Testis (tissue), 3 donors: ENCODE data around the gene ADM5. TPM values are rescaled to one million over a fixed set of nuclear protein-coding genes. Genes with fewer than 3 reads are reported as not detected.

Source experiments
- DNase-seq: peaks from one replicate; pipeline ENCODE4 v3.0.0-alpha.2; 2019
- H3K27ac ChIP-seq, 2 donors: fragments of 200-600 bp; sonication (generic); one replicate each; pipeline ENCODE4 v1.5.1; 2019
- H3K27me3 ChIP-seq: fragments of 200-600 bp; sonication (generic); one replicate; pipeline ENCODE4 v1.5.1; 2019
- H3K36me3 ChIP-seq: fragments of 200-600 bp; sonication (generic); one replicate; pipeline ENCODE4 v1.5.1; 2017; ENCODE audit warnings: low read depth; ENCODE audit errors: missing control alignments
- H3K4me1 ChIP-seq: fragments of 200-600 bp; sonication (generic); one replicate; pipeline ENCODE4 v1.5.1; 2019
- H3K4me3 ChIP-seq, 2 donors: fragments of 200-600 bp; sonication (generic); one replicate each; pipeline ENCODE4 v1.5.1; 2017 to 2019
- H3K9me3 ChIP-seq: fragments of 200-600 bp; sonication (generic); one replicate; pipeline ENCODE4 v1.5.1; 2017
- POLR2A ChIP-seq: fragments of 450-650 bp; IDR thresholded peaks from one replicate; pipeline ENCODE4 v1.6.1; 2017; ENCODE audit warnings: antibody characterized with exemption, mild to moderate bottlenecking, moderate library complexity
- WGBS, 2 donors: methylation state at CpG; one replicate each; pipeline ENCODE4 v1.1.5; 2018; 5-methylcytosine and 5-hydroxymethylcytosine counted together
- intact Hi-C: fragments of 100-400 bp; cut with DNase I; formaldehyde crosslinking; loops from one replicate; pipeline ENCODE4 v1.15.1; 2023; ENCODE audit warnings: low total_unique reads
- microRNA-seq, 2 donors: library from miRNA; unstranded; fragments of <30 nt; microRNA quantifications; one replicate each; pipeline ENCODE4, GENCODE V29; 2016; ENCODE audit warnings: borderline number of aligned reads in 2 of 2, borderline replicate concordance in 1 of 2
- polyA plus RNA-seq: library from polyadenylated mRNA; stranded (reverse); fragments of 350-450 nt; fragmentation: Illumina TruSeq; extraction: RNeasy Lipid Tissue Mini Kit (QIAGEN cat#74804); gene quantifications from one replicate; pipeline ENCODE4 v1.2.3, GENCODE V29; 2014; ENCODE audit warnings: low read depth, low replicate concordance; ENCODE audit not compliant: insufficient read depth
- small RNA-seq, 2 donors: library from RNA; depleted of rRNA; stranded (forward); fragments of <200 nt; gene quantifications; one replicate each; pipeline ENCODE3, GENCODE V24; 2016
- total RNA-seq, 2 donors: library from RNA; depleted of rRNA; stranded (reverse); fragments of >200 nt; gene quantifications; one replicate each; pipeline ENCODE4 v1.2.3, GENCODE V29; 2016
- TF ChIP-seq, protein P1 (sequence below), 3 experiments: fragments of 450-650 bp in 2 of 3; fragments of 200-600 bp in 1 of 3; sonication (generic) in 1 of 3; IDR thresholded peaks; one replicate each; pipeline ENCODE4 v1.5.1; 2016 to 2019; ENCODE audit warnings: antibody characterized with exemption in 3 of 3, mild to moderate bottlenecking in 2 of 3, moderate library complexity in 1 of 3

The ADM5 gene
- total and polyA plus RNA-seq, 3 donors from 2014 or later = 2.2 to 5.0 (median 2.9) TPM

GRCh38 chr19:49738268-49738667, 48.9 kb downstream of the ADM5 start:
- DNase-seq = no peak
- WGBS, 2 donors = 89 to 93% methylated on average over 4 of the region's 4 CpGs

DNA sequence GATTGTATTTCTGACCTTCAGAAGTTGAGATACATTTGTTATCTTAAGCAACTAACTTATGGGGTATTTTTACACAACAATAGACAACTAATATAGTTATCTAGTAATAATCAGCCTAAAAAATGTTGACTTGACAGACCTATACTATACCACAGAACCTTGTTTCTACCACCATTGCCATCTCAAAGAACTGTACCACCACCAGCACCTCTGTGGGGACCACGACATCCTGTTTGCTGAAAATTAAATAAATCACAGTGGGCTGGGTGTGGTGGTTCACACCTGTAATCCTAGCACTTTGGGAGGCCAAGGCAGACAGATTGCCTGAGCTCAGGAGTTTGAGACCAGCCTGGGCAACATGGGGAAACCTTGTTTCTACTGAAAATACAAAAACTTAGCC, 49.7 kb downstream of the ADM5 start:
- Histone ChIP-seq H3K27me3 (no peaks in the 10 kb centered on the region), H3K36me3 (no peaks in the 10 kb centered on the region), H3K27ac (no peak overlapping the region), H3K4me1 (peaks cover 13% of the 10 kb centered on the region), H3K9me3 (no peaks in the 10 kb centered on the region), H3K4me3 (no peak overlapping the region)
- TF ChIP-seq, protein P1, sequence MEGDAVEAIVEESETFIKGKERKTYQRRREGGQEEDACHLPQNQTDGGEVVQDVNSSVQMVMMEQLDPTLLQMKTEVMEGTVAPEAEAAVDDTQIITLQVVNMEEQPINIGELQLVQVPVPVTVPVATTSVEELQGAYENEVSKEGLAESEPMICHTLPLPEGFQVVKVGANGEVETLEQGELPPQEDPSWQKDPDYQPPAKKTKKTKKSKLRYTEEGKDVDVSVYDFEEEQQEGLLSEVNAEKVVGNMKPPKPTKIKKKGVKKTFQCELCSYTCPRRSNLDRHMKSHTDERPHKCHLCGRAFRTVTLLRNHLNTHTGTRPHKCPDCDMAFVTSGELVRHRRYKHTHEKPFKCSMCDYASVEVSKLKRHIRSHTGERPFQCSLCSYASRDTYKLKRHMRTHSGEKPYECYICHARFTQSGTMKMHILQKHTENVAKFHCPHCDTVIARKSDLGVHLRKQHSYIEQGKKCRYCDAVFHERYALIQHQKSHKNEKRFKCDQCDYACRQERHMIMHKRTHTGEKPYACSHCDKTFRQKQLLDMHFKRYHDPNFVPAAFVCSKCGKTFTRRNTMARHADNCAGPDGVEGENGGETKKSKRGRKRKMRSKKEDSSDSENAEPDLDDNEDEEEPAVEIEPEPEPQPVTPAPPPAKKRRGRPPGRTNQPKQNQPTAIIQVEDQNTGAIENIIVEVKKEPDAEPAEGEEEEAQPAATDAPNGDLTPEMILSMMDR (IDR thresholded peaks at IDR 0.05) = no peak
- TF ChIP-seq POLR2A = no peak
- 83 to 92% methylated on average over 1 of the region's 1 CpG for WGBS, 2 donors
- intact Hi-C loops = no loop called here
- no peak for DNase-seq

More at GRCh38 chr19:49738268-49738667, 48.9 kb downstream of the ADM5 start:
- H3K4me3 ChIP-seq = no peak overlapping the region
- H3K27ac ChIP-seq = no peak overlapping the region
- no peaks in the 10 kb centered on the region for H3K9me3 ChIP-seq
- no peaks in the 10 kb centered on the region for H3K36me3 ChIP-seq
- TF ChIP-seq POLR2A = no peak
- TF ChIP-seq, protein P1 (IDR thresholded peaks at IDR 0.05) = no peak
- intact Hi-C loops = no loop called here
- no peaks in the 10 kb centered on the region for H3K27me3 ChIP-seq
- peaks cover 13% of the 10 kb centered on the region for H3K4me1 ChIP-seq

GRCh38 chr19:49739933-49740332, 50.5 kb downstream of the ADM5 start:
- Histone ChIP-seq H3K4me3 (no peak overlapping the region), H3K27me3 (no peaks in the 10 kb centered on the region), H3K4me1 (peaks cover 13% of the 10 kb centered on the region), H3K36me3 (no peaks in the 10 kb centered on the region), H3K27ac (no peak overlapping the region), H3K9me3 (no peaks in the 10 kb centered on the region)
- 93 to 95% methylated on average over 7 to 10 of the region's 10 CpGs for WGBS, 2 donors
- DNase-seq = no peak
- TF ChIP-seq, protein P1 (IDR thresholded peaks at IDR 0.05) = no peak
- TF ChIP-seq POLR2A = no peak
- intact Hi-C loops = no loop called here

Small RNA genes lying within 50 kb of the gene (microRNA-seq; reads per million reads assigned to microRNA genes)
- 0 reads per million in 2 donors for gene MIR5088

Small RNA genes lying within 50 kb of the gene (small RNA-seq; reads per million reads assigned to genes)
- gene MIR5088 = 0 to 0.09 reads per million in 2 donors

Other genes with a start within 250 kb of the ADM5 start
- gene SLC17A7, start 248.1 kb upstream of the ADM5 start, total RNA-seq = 1 to 10 TPM; 2.2 to 2.7 TPM
- 3.2 TPM for gene SLC17A7, start 248.1 kb upstream of the ADM5 start, polyA plus RNA-seq
- gene PIH1D1, start 237.8 kb upstream of the ADM5 start, total RNA-seq = 10 to 100 TPM; 45.9 to 49.6 TPM
- 55.3 TPM for gene PIH1D1, start 237.8 kb upstream of the ADM5 start, polyA plus RNA-seq
- 10 to 100 TPM; 22.4 to 24.7 TPM for gene ALDH16A1, start 236.4 kb upstream of the ADM5 start, total RNA-seq
- gene ALDH16A1, start 236.4 kb upstream of the ADM5 start, polyA plus RNA-seq = 8.5 TPM
- gene FLT3LG, start 215.4 kb upstream of the ADM5 start, total RNA-seq = 1 to 10 TPM; 3.0 to 4.6 TPM
- gene FLT3LG, start 215.4 kb upstream of the ADM5 start, polyA plus RNA-seq = 7.1 TPM
- 1,000 to 10,000 TPM; 1,063 to 1,721 TPM for gene RPL13A, start 202.0 kb upstream of the ADM5 start, total RNA-seq
- gene RPL13A, start 202.0 kb upstream of the ADM5 start, polyA plus RNA-seq = 1,193 TPM
- gene RPS11, start 193.2 kb upstream of the ADM5 start, total RNA-seq = 1,000 to 10,000 TPM; 1,958 to 3,437 TPM
- 2,108 TPM for gene RPS11, start 193.2 kb upstream of the ADM5 start, polyA plus RNA-seq
- gene FCGRT, start 176.9 kb upstream of the ADM5 start, total RNA-seq = 10 to 100 TPM; 52.8 to 76.9 TPM
- gene FCGRT, start 176.9 kb upstream of the ADM5 start, polyA plus RNA-seq = 130 TPM
- gene RCN3, start 161.6 kb upstream of the ADM5 start, total RNA-seq = 10 to 100 TPM; 19.9 TPM
- gene RCN3, start 161.6 kb upstream of the ADM5 start, polyA plus RNA-seq = 42.1 TPM
- 100 to 1,000 TPM; 145 to 151 TPM for gene NOSIP, start 109.0 kb upstream of the ADM5 start, total RNA-seq
- gene NOSIP, start 109.0 kb upstream of the ADM5 start, polyA plus RNA-seq = 241 TPM
- 1 to 10 TPM in 1 of 2 donors, under 1 TPM in 1; 0.71 to 1.9 TPM for gene PRRG2, start 108.3 kb upstream of the ADM5 start, total RNA-seq
- gene PRRG2, start 108.3 kb upstream of the ADM5 start, polyA plus RNA-seq = 3.0 TPM
- gene PRR12, start 98.4 kb upstream of the ADM5 start, total RNA-seq = 10 to 100 TPM; 32.8 to 33.1 TPM
- 15.7 TPM for gene PRR12, start 98.4 kb upstream of the ADM5 start, polyA plus RNA-seq
- 10 to 100 TPM; 39.3 to 41.5 TPM for gene RRAS, start 49.5 kb upstream of the ADM5 start, total RNA-seq
- 69.2 TPM for gene RRAS, start 49.5 kb upstream of the ADM5 start, polyA plus RNA-seq
- 10 to 100 TPM; 70.8 to 78.1 TPM for gene SCAF1, start 47.4 kb upstream of the ADM5 start, total RNA-seq
- 51.4 TPM for gene SCAF1, start 47.4 kb upstream of the ADM5 start, polyA plus RNA-seq
- 10 to 100 TPM; 50.1 to 51.6 TPM for gene IRF3, start 23.7 kb upstream of the ADM5 start, total RNA-seq
- 34.9 TPM for gene IRF3, start 23.7 kb upstream of the ADM5 start, polyA plus RNA-seq
- gene BCL2L12, start 23.7 kb upstream of the ADM5 start, total RNA-seq = 10 to 100 TPM; 11.3 to 19.3 TPM
- gene BCL2L12, start 23.7 kb upstream of the ADM5 start, polyA plus RNA-seq = 17.3 TPM
- 100 to 1,000 TPM; 192 to 272 TPM for gene PRMT1, start 12.3 kb upstream of the ADM5 start, total RNA-seq
- gene PRMT1, start 12.3 kb upstream of the ADM5 start, polyA plus RNA-seq = 201 TPM
- 1 to 10 TPM; 8.8 to 9.8 TPM for gene CPT1C, start 1.5 kb downstream of the ADM5 start, total RNA-seq
- 17.1 TPM for gene CPT1C, start 1.5 kb downstream of the ADM5 start, polyA plus RNA-seq
- gene TSKS, start 73.7 kb downstream of the ADM5 start, total RNA-seq = 100 to 1,000 TPM in 1 of 2 donors, 10 to 100 TPM in 1; 65.3 to 101 TPM
- 137 TPM for gene TSKS, start 73.7 kb downstream of the ADM5 start, polyA plus RNA-seq
- gene AP2A1, start 77.4 kb downstream of the ADM5 start, total RNA-seq = 100 to 1,000 TPM; 301 to 358 TPM
- 226 TPM for gene AP2A1, start 77.4 kb downstream of the ADM5 start, polyA plus RNA-seq
- 100 to 1,000 TPM in 1 of 2 donors, 10 to 100 TPM in 1; 56.0 to 101 TPM for gene FUZ, start 123.7 kb downstream of the ADM5 start, total RNA-seq
- gene FUZ, start 123.7 kb downstream of the ADM5 start, polyA plus RNA-seq = 98.0 TPM
- gene MED25, start 128.7 kb downstream of the ADM5 start, total RNA-seq = 100 to 1,000 TPM; 244 to 246 TPM
- 156 TPM for gene MED25, start 128.7 kb downstream of the ADM5 start, polyA plus RNA-seq
- 100 to 1,000 TPM; 257 to 260 TPM for gene PTOV1, start 161.6 kb downstream of the ADM5 start, total RNA-seq
- 235 TPM for gene PTOV1, start 161.6 kb downstream of the ADM5 start, polyA plus RNA-seq
- 100 to 1,000 TPM; 110 to 125 TPM for gene PNKP, start 178.0 kb downstream of the ADM5 start, total RNA-seq
- 45.5 TPM for gene PNKP, start 178.0 kb downstream of the ADM5 start, polyA plus RNA-seq
- gene AKT1S1, start 187.8 kb downstream of the ADM5 start, total RNA-seq = 10 to 100 TPM; 35.0 to 35.7 TPM
- gene AKT1S1, start 187.8 kb downstream of the ADM5 start, polyA plus RNA-seq = 42.8 TPM
- gene TBC1D17, start 188.1 kb downstream of the ADM5 start, total RNA-seq = 10 to 100 TPM; 47.2 to 49.1 TPM
- gene TBC1D17, start 188.1 kb downstream of the ADM5 start, polyA plus RNA-seq = 31.1 TPM
- 10 to 100 TPM; 17.1 to 20.4 TPM for gene IL4I1, start 207.3 kb downstream of the ADM5 start, total RNA-seq
- 61.9 TPM for gene IL4I1, start 207.3 kb downstream of the ADM5 start, polyA plus RNA-seq
- gene ATF5, start 239.6 kb downstream of the ADM5 start, total RNA-seq = 10 to 100 TPM; 31.3 to 38.5 TPM
- 64.5 TPM for gene ATF5, start 239.6 kb downstream of the ADM5 start, polyA plus RNA-seq
- 100 to 1,000 TPM in 1 of 2 donors, 10 to 100 TPM in 1; 78.4 to 112 TPM for gene NUP62, start 239.9 kb downstream of the ADM5 start, total RNA-seq
- gene NUP62, start 239.9 kb downstream of the ADM5 start, polyA plus RNA-seq = 135 TPM